Measurements from ENCODE around the gene RCL1.

Gene RCL1

GRCh38 chr9:4811824-4812223 is 19.1 kb downstream of the RCL1 start:
- TF ChIP-seq CTCF (IDR thresholded peaks at IDR 0.05; ENCODE audit: control insufficient read depth, extremely low read depth, insufficient read depth), result no peak
- no peak for DNase-seq (ENCODE audit: low read depth)
- H3K4me3 ChIP-seq (ENCODE audit: low read depth, low read length), result no peak overlapping the region

- no peak for TF ChIP-seq CTCF (IDR thresholded peaks at IDR 0.05; ENCODE audit: control insufficient read depth, extremely low read depth, insufficient read depth)
- H3K4me3 ChIP-seq (ENCODE audit: low read depth, low read length), result no peak overlapping the region
- DNase-seq (ENCODE audit: low read depth), result no peak
Measured at GRCh38 chr9:4812858-4813257, 20.1 kb downstream of the RCL1 start.

- TF ChIP-seq CTCF (IDR thresholded peaks at IDR 0.05; ENCODE audit: control insufficient read depth, extremely low read depth, insufficient read depth), result no peak
- H3K4me3 ChIP-seq (ENCODE audit: low read depth, low read length), result no peak overlapping the region
- no peak for DNase-seq (ENCODE audit: low read depth)
Measured at GRCh38 chr9:4814913-4815312, 22.2 kb downstream of the RCL1 start.

GRCh38 chr9:4815381-4815956 is 22.7 kb downstream of the RCL1 start:
- H3K4me3 ChIP-seq (ENCODE audit: low read depth, low read length), result no peak overlapping the region
- no peak for TF ChIP-seq CTCF (IDR thresholded peaks at IDR 0.05; ENCODE audit: control insufficient read depth, extremely low read depth, insufficient read depth)
- no peak for DNase-seq (ENCODE audit: low read depth)

GRCh38 chr9:4820168-4820567 is 27.4 kb downstream of the RCL1 start:
- TF ChIP-seq CTCF (IDR thresholded peaks at IDR 0.05; ENCODE audit: control insufficient read depth, extremely low read depth, insufficient read depth), result no peak
- H3K4me3 ChIP-seq (ENCODE audit: low read depth, low read length), result no peak overlapping the region
- DNase-seq (ENCODE audit: low read depth), result no peak

GRCh38 chr9:4821133-4821532 is 28.4 kb downstream of the RCL1 start:
- no peak overlapping the region for H3K4me3 ChIP-seq (ENCODE audit: low read depth, low read length)
- no peak for TF ChIP-seq CTCF (IDR thresholded peaks at IDR 0.05; ENCODE audit: control insufficient read depth, extremely low read depth, insufficient read depth)
- DNase-seq (ENCODE audit: low read depth), result no peak

- no peak for DNase-seq (ENCODE audit: low read depth)
- no peak overlapping the region for H3K4me3 ChIP-seq (ENCODE audit: low read depth, low read length)
- no peak for TF ChIP-seq CTCF (IDR thresholded peaks at IDR 0.05; ENCODE audit: control insufficient read depth, extremely low read depth, insufficient read depth)
Measured at GRCh38 chr9:4822057-4822456, 29.3 kb downstream of the RCL1 start.
